ENCODE data around the gene FOXB2.
"Not testable (repeated sequence)": the region's sequence is repeated elsewhere in the genome, so short reads cannot be mapped to it uniquely, and the experiment has no call there.

FOXB2 gene

DNA sequence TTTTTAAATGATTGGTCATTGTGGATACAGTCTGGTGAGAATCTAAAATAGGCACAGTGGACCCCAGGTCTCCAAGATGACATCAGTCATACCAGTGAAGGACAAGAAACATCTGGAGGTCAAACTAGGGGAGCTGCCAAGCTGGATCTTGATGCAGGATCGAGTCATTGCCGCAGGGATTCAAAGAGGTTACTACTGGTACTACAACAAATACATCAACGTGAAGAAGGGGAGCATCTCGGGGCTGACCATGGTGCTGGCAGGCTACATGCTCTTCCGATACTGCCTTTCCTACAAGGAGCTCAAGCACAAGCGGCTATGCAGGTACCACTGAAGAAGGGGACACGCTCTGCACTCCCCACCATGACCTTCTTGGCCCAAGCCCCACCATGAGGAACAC lies 20.9 kb downstream of the FOXB2 start:
- Histone ChIP-seq H3K27ac (ENCODE audit: low read length) (no peak overlapping the region), H3K9me3 (ENCODE audit: insufficient read depth, low read length, severe bottlenecking) (no peaks in the 10 kb centered on the region), H3K36me3 (ENCODE audit: insufficient read depth, low read length) (no peaks in the 10 kb centered on the region), H2AFZ (ENCODE audit: low read depth, low read length) (no peak overlapping the region), H3K4me2 (ENCODE audit: insufficient read depth, low read length) (no peak overlapping the region), H4K20me1 (ENCODE audit: insufficient read depth, low read length) (no peaks in the 10 kb centered on the region), H3K79me2 (ENCODE audit: insufficient read depth, low read length) (no peaks in the 10 kb centered on the region), H3K4me1 (ENCODE audit: insufficient read depth, low read length) (no peaks in the 10 kb centered on the region), H3K9ac (ENCODE audit: low read depth, low read length) (no peak overlapping the region), H3K4me3 (ENCODE audit: low read depth in 1 of 2, low read length in 2 of 2) (no peak overlapping the region), H3K27me3 (ENCODE audit: insufficient read depth, low read length, poor library complexity) (no peaks in the 10 kb centered on the region)
- no peak for TF ChIP-seq EZH2 (IDR thresholded peaks at IDR 0.05; ENCODE audit: borderline replicate concordance, low read depth, low read length, severe bottlenecking)
- TF ChIP-seq, protein P1, sequence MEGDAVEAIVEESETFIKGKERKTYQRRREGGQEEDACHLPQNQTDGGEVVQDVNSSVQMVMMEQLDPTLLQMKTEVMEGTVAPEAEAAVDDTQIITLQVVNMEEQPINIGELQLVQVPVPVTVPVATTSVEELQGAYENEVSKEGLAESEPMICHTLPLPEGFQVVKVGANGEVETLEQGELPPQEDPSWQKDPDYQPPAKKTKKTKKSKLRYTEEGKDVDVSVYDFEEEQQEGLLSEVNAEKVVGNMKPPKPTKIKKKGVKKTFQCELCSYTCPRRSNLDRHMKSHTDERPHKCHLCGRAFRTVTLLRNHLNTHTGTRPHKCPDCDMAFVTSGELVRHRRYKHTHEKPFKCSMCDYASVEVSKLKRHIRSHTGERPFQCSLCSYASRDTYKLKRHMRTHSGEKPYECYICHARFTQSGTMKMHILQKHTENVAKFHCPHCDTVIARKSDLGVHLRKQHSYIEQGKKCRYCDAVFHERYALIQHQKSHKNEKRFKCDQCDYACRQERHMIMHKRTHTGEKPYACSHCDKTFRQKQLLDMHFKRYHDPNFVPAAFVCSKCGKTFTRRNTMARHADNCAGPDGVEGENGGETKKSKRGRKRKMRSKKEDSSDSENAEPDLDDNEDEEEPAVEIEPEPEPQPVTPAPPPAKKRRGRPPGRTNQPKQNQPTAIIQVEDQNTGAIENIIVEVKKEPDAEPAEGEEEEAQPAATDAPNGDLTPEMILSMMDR (IDR thresholded peaks at IDR 0.05; ENCODE audit: borderline replicate concordance, extremely low read depth, low read length, poor library complexity, severe bottlenecking) = no peak
- ATAC-seq (ENCODE audit: insufficient read depth, low read depth) (no peak), DNase-seq (no peak)

DNA sequence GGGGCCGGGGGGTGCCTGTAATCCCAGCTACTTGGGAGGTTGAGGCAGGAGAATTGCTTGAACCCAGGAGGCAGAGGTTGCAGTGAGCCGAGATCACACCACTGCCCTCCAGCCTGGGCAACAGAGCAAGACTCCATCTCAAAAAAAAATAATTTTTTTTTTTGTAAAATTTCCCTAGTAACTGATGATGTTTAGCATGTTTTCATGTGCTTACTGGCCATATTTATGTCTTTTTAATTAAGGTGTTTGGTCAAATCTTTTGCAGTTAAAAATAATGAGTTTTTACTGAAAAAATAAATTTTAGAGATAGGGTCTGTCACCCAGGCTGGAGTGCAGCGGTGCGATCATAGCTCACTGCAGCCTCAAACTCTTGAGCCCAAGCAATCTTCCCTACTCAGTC lies 24.3 kb downstream of the FOXB2 start:
- H4K20me1 ChIP-seq (ENCODE audit: insufficient read depth, low read length) = not testable (repeated sequence)

DNA sequence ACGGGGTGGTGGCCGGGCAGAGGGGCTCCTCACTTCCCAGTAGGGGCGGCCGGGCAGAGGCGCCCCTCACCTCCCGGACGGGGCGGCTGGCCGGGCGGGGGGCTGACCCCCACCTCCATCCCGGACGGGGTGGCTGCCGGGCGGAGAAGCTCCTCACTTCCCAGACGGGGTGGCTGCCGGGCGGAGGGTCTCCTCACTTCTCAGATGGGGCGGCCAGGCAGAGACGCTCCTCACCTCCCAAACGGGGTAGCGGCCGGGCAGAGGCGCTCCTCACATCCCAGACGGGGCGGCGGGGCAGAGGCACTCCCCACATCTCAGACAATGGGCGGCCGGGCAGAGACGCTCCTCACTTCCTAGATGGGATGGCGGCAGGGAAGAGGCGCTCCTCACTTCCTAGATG lies 41.2 kb downstream of the FOXB2 start:
- not testable (repeated sequence) for H4K20me1 ChIP-seq (ENCODE audit: insufficient read depth, low read length); H3K36me3 ChIP-seq (ENCODE audit: insufficient read depth, low read length); H3K27ac ChIP-seq (ENCODE audit: low read length); H3K4me1 ChIP-seq (ENCODE audit: insufficient read depth, low read length); H3K4me3 ChIP-seq (ENCODE audit: low read depth in 1 of 2, low read length in 2 of 2); H3K27me3 ChIP-seq (ENCODE audit: insufficient read depth, low read length, poor library complexity); H3K9ac ChIP-seq (ENCODE audit: low read depth, low read length); DNase-seq; H3K79me2 ChIP-seq (ENCODE audit: insufficient read depth, low read length); ATAC-seq (ENCODE audit: insufficient read depth, low read depth); H2AFZ ChIP-seq (ENCODE audit: low read depth, low read length); H3K4me2 ChIP-seq (ENCODE audit: insufficient read depth, low read length); H3K9me3 ChIP-seq (ENCODE audit: insufficient read depth, low read length, severe bottlenecking)

More for the DNA sequence above, 24.3 kb downstream of the FOXB2 start:
- not testable (repeated sequence) for H3K9me3 ChIP-seq (ENCODE audit: insufficient read depth, low read length, severe bottlenecking); H2AFZ ChIP-seq (ENCODE audit: low read depth, low read length); H3K9ac ChIP-seq (ENCODE audit: low read depth, low read length); H3K27ac ChIP-seq (ENCODE audit: low read length); H3K4me1 ChIP-seq (ENCODE audit: insufficient read depth, low read length); H3K79me2 ChIP-seq (ENCODE audit: insufficient read depth, low read length); DNase-seq; H3K27me3 ChIP-seq (ENCODE audit: insufficient read depth, low read length, poor library complexity); ATAC-seq (ENCODE audit: insufficient read depth, low read depth); H3K36me3 ChIP-seq (ENCODE audit: insufficient read depth, low read length); H3K4me2 ChIP-seq (ENCODE audit: insufficient read depth, low read length); H3K4me3 ChIP-seq (ENCODE audit: low read depth in 1 of 2, low read length in 2 of 2)

DNA sequence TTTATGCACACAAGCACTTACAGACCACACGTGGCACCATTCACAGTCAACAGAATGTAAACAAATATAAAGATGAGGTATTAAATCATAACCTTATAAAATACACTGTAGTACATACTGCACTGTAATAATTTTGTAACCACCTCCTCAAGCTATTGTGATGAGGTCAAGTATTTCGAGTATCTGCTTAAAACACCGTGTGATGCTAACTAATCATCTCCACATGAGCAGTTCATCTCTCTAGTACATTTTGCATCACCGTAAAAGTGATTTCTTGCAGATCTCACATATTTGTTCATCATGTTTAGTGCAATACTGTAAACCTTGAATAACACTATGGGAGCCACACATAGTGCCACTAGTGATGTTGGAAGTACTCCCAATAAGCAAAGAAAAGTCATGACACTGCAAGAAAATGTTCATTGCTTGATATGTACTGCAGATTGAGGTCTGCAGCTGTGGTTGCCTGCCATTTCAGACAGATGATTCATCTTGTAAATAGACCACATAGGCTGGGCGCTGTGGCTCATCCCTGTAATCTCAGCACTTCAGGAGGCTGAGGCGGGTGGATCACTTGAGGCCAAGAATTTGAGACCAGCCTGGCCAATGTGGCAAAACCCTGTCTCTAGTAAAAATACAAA lies 44.3 kb downstream of the FOXB2 start:
- DNase-seq (no peak), ATAC-seq (ENCODE audit: insufficient read depth, low read depth) (no peak)
- Histone ChIP-seq H3K36me3 (ENCODE audit: insufficient read depth, low read length) (no peaks in the 10 kb centered on the region), H3K9ac (ENCODE audit: low read depth, low read length) (no peak overlapping the region), H3K4me3 (ENCODE audit: low read depth in 1 of 2, low read length in 2 of 2) (no peak overlapping the region), H3K79me2 (ENCODE audit: insufficient read depth, low read length) (no peaks in the 10 kb centered on the region), H3K27me3 (ENCODE audit: insufficient read depth, low read length, poor library complexity) (no peaks in the 10 kb centered on the region), H2AFZ (ENCODE audit: low read depth, low read length) (no peak overlapping the region), H3K27ac (ENCODE audit: low read length) (no peak overlapping the region), H3K4me2 (ENCODE audit: insufficient read depth, low read length) (no peak overlapping the region), H3K9me3 (ENCODE audit: insufficient read depth, low read length, severe bottlenecking) (no peaks in the 10 kb centered on the region), H3K4me1 (ENCODE audit: insufficient read depth, low read length) (no peaks in the 10 kb centered on the region), H4K20me1 (ENCODE audit: insufficient read depth, low read length) (no peaks in the 10 kb centered on the region)
- TF ChIP-seq, protein P1 (IDR thresholded peaks at IDR 0.05; ENCODE audit: borderline replicate concordance, extremely low read depth, low read length, poor library complexity, severe bottlenecking) = no peak
